OCI-LY3 (cell line): Measurements from ENCODE around the gene RPS6KL1.

Experiments used
- EZH2phosphoT487 ChIP-seq: fragments of 200-600 bp; shearing (Covaris generic); IDR thresholded peaks from 2 replicates; pipeline ENCODE4 v1.6.1; 2018; ENCODE audit warnings: antibody characterized with exemption, mixed run types, low read depth
- TF ChIP-seq, protein P1 (sequence below): fragments of 200-600, 300-600 bp; sonication (generic); IDR thresholded peaks from 2 replicates; pipeline ENCODE4 v1.5.1; 2014; ENCODE audit warnings: antibody characterized with exemption, low read length, low read depth

DNA sequence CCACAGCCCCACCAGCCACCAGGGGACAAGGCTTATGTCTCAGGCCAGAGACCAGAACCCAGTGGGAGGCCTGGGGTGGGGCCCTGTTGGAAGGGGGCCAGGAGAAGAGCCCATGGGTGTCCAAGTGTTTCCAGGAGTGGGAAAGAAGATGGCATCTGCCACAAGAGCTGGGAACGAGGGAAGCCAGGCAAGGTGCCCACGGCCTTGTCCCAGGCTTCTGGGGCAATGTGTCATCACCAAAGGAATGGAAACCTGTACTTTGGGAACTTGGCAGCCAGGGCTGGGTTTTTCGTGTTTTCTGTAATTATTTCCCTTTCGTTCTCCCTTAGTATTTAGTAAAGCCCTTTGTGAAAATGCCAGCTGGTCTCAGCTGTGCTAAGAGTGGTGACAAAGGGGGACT is 37.7 kb upstream of the RPS6KL1 start:
- TF ChIP-seq, protein P1, sequence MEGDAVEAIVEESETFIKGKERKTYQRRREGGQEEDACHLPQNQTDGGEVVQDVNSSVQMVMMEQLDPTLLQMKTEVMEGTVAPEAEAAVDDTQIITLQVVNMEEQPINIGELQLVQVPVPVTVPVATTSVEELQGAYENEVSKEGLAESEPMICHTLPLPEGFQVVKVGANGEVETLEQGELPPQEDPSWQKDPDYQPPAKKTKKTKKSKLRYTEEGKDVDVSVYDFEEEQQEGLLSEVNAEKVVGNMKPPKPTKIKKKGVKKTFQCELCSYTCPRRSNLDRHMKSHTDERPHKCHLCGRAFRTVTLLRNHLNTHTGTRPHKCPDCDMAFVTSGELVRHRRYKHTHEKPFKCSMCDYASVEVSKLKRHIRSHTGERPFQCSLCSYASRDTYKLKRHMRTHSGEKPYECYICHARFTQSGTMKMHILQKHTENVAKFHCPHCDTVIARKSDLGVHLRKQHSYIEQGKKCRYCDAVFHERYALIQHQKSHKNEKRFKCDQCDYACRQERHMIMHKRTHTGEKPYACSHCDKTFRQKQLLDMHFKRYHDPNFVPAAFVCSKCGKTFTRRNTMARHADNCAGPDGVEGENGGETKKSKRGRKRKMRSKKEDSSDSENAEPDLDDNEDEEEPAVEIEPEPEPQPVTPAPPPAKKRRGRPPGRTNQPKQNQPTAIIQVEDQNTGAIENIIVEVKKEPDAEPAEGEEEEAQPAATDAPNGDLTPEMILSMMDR, result no peak
- no peak for TF ChIP-seq EZH2phosphoT487
